Vagina (tissue), 2 donors: ENCODE measurements around the gene SIK2. TPM values are rescaled to one million over a fixed set of nuclear protein-coding genes. Genes with fewer than 3 reads are reported as not detected.

Experiments
- DNase-seq, 2 donors: peaks; one replicate each; pipeline ENCODE4 v3.0.0-alpha.2; 2017; ENCODE audit errors: extremely low spot score in 2 of 2
- H3K27ac ChIP-seq: fragments of 200-600 bp; sonication (generic); one replicate; pipeline ENCODE4 v1.5.1; 2019
- H3K27me3 ChIP-seq: fragments of 200-600 bp; sonication (generic); one replicate; pipeline ENCODE4 v1.5.1; 2019
- H3K36me3 ChIP-seq, 2 donors: fragments of 200-600 bp; sonication (generic); one replicate each; pipeline ENCODE4 v1.5.1; 2017 to 2019
- H3K4me1 ChIP-seq: fragments of 200-600 bp; sonication (generic); one replicate; pipeline ENCODE4 v1.5.1; 2019
- H3K4me3 ChIP-seq, 2 donors: fragments of 200-600 bp; sonication (generic); 1 replicate in 1 of 2; 2 replicates in 1 of 2; pipeline ENCODE4 v1.5.1; 2016 to 2019
- H3K9me3 ChIP-seq: fragments of 200-600 bp; sonication (generic); one replicate; pipeline ENCODE4 v1.5.1; 2019
- CTCF ChIP-seq, 3 experiments: fragments of 450-650 bp in 2 of 3; fragments of 200-600 bp in 1 of 3; sonication (generic) in 1 of 3; IDR thresholded peaks; one replicate each; pipeline ENCODE4 v1.5.1; 2017 to 2019; ENCODE audit warnings: antibody characterized with exemption in 3 of 3, mild to moderate bottlenecking in 2 of 3, moderate library complexity in 2 of 3
- POLR2A ChIP-seq, 2 donors: fragments of 450-650 bp; IDR thresholded peaks; one replicate each; pipeline ENCODE4 v1.6.1; 2017; ENCODE audit warnings: antibody characterized with exemption in 2 of 2, mild to moderate bottlenecking in 2 of 2, moderate library complexity in 2 of 2
- POLR2AphosphoS5 ChIP-seq, 2 donors: sonication (generic); formaldehyde crosslinking; IDR thresholded peaks; one replicate each; pipeline ENCODE4 v1.9.0; 2017; ENCODE audit warnings: antibody characterized with exemption in 2 of 2, mild to moderate bottlenecking in 2 of 2, low read depth in 1 of 2; ENCODE audit not compliant: insufficient read depth in 1 of 2
- intact Hi-C: fragments of 100-400 bp; cut with DNase I; formaldehyde crosslinking; loops from one replicate; pipeline ENCODE4 v1.15.1; 2023
- total RNA-seq: library from RNA; depleted of rRNA; stranded (reverse); fragments of >200 nt; gene quantifications from one replicate; pipeline ENCODE4 v1.2.3, GENCODE V29; 2016

SIK2 gene
- total RNA-seq, 1 donor from 2014 or later, result 16.7 TPM

- intact Hi-C loops, result no loop called here
- Histone ChIP-seq H3K4me3 (no peak overlapping the region), H3K9me3 (no peaks in the 10 kb centered on the region), H3K27ac (no peak overlapping the region), H3K36me3 (peaks cover 0 to 39% of the 10 kb centered on the region in 2 donors), H3K27me3 (no peaks in the 10 kb centered on the region), H3K4me1 (no peaks in the 10 kb centered on the region)
- TF ChIP-seq CTCF (IDR thresholded peaks at IDR 0.05), result no peak
- no peak for TF ChIP-seq POLR2AphosphoS5 (IDR thresholded peaks at IDR 0.05; ENCODE audit: insufficient read depth in 1 of 2, low read depth in 1 of 2)
- no peak for TF ChIP-seq POLR2A (IDR thresholded peaks at IDR 0.05)
- DNase-seq, result no peak
Observed at GRCh38 chr11:111617286-111617685, 15.0 kb downstream of the SIK2 start.

- intact Hi-C loops, result no loop called here
- TF ChIP-seq POLR2AphosphoS5 (IDR thresholded peaks at IDR 0.05; ENCODE audit: insufficient read depth in 1 of 2, low read depth in 1 of 2) (no peak), POLR2A (IDR thresholded peaks at IDR 0.05) (no peak), CTCF (IDR thresholded peaks at IDR 0.05) (no peak)
- no peaks in the 10 kb centered on the region for H3K9me3 ChIP-seq
- H3K4me3 ChIP-seq, result no peak overlapping the region
- DNase-seq, result no peak
- H3K36me3 ChIP-seq, result peaks cover 0 to 39% of the 10 kb centered on the region in 2 donors
- no peaks in the 10 kb centered on the region for H3K27me3 ChIP-seq
- H3K4me1 ChIP-seq, result no peaks in the 10 kb centered on the region
- no peak overlapping the region for H3K27ac ChIP-seq
Observed at GRCh38 chr11:111620518-111620917, 18.3 kb downstream of the SIK2 start.

- TF ChIP-seq POLR2A (IDR thresholded peaks at IDR 0.05) (no peak), CTCF (IDR thresholded peaks at IDR 0.05) (no peak), POLR2AphosphoS5 (IDR thresholded peaks at IDR 0.05; ENCODE audit: insufficient read depth in 1 of 2, low read depth in 1 of 2) (no peak)
- Histone ChIP-seq H3K4me1 (no peaks in the 10 kb centered on the region), H3K27ac (no peak overlapping the region), H3K36me3 (peaks cover 0 to 18% of the 10 kb centered on the region in 2 donors), H3K9me3 (no peaks in the 10 kb centered on the region), H3K27me3 (no peaks in the 10 kb centered on the region), H3K4me3 (no peak overlapping the region)
- no peak for DNase-seq
- intact Hi-C loops, result no loop called here
Observed at GRCh38 chr11:111623527-111624030, 21.3 kb downstream of the SIK2 start.

GRCh38 chr11:111624608-111625007 lies 22.4 kb downstream of the SIK2 start:
- Histone ChIP-seq H3K4me3 (no peak overlapping the region), H3K27me3 (no peaks in the 10 kb centered on the region), H3K36me3 (peaks cover 0 to 11% of the 10 kb centered on the region in 2 donors), H3K27ac (no peak overlapping the region), H3K9me3 (no peaks in the 10 kb centered on the region), H3K4me1 (no peaks in the 10 kb centered on the region)
- DNase-seq, result no peak
- intact Hi-C loops, result no loop called here
- TF ChIP-seq CTCF (IDR thresholded peaks at IDR 0.05) (no peak), POLR2A (IDR thresholded peaks at IDR 0.05) (no peak), POLR2AphosphoS5 (IDR thresholded peaks at IDR 0.05; ENCODE audit: insufficient read depth in 1 of 2, low read depth in 1 of 2) (no peak)

- TF ChIP-seq POLR2AphosphoS5 (IDR thresholded peaks at IDR 0.05; ENCODE audit: insufficient read depth in 1 of 2, low read depth in 1 of 2) (no peak), CTCF (IDR thresholded peaks at IDR 0.05) (no peak), POLR2A (IDR thresholded peaks at IDR 0.05) (no peak)
- H3K4me3 ChIP-seq, result no peak overlapping the region
- H3K9me3 ChIP-seq, result no peaks in the 10 kb centered on the region
- H3K4me1 ChIP-seq, result peaks cover 16% of the 10 kb centered on the region
- H3K36me3 ChIP-seq, result no peaks in the 10 kb centered on the region
- no peaks in the 10 kb centered on the region for H3K27me3 ChIP-seq
- no peak overlapping the region for H3K27ac ChIP-seq
- DNase-seq, result no peak
- intact Hi-C loops, result no loop called here
Observed at GRCh38 chr11:111627591-111627990, 25.3 kb downstream of the SIK2 start.
